ENCODE measurements around the gene RPL3.

RPL3 gene

DNA sequence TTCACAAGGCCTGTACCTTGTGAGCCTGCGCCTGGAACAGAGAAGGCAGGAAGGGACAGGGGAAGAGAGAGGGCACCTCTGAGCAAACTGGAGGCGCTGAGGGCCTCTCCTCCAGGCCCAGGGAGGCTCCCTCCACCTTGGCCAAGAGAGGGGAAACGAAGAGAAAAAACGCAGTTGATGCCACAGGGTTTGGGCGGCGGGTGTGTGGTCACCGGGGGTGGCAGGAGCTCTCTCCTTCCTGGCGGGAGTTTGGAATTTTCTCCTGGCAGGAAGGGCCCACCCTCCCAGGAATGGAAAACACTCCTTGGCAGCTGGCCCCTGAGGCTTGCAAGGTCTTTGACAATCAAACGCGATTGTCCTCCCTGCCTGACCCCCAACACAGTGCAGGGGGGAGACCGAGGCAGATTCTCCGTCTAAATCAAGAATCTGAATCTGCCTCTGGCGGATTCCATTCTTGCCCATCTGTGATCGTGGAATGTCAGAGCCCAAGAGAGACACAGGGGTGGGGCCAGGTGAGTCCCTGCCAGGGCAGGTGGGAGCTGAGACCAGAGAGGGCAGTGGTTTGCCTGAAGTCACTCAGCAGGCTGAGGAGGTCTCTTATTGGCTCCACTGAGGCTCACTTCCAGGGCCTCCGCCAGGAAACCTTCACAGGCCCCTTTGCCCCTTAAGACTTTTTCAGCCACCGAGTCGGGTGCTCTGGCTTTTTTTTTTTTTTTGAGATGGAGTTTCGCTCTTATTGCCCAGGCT, 21.0 kb downstream of the RPL3 start:
- peak; percentile 53 for DNase-seq

DNA sequence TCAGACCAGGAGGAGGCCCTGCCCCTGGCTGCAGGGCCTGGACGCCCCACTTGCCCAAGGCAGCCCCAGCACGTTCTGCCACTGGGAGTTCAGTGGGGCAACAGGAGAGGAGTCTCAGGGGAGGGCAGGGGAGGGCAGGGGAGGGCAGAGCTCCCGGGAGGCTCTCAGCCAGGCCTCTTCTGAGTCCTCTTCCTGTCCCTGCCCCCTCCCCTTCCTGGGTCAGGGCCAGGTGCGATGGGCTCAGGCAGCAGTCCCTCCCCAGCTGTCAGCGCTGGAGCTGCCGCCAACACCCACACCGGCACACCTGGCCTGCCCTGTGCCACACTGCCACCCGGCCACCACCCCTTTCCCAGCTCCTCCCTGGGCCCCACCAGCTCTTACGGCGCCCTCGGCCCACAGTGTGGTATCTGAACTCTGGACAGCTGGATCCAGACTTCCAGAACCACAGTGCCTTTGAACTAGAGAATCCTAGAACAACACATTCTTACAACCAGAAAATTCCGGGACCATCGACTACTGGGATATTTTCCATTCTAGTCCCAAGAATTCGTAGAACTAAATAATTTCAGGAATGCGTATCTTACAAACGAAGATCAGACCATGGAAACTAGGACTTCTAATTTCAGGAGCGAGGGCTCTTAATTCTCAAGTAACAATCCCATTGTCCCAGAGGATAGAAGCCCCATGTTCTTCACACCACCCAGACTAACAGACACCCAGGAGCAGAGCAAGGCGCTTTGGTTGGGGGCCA, 21.8 kb downstream of the RPL3 start:
- peak; percentile 73 for DNase-seq

DNA sequence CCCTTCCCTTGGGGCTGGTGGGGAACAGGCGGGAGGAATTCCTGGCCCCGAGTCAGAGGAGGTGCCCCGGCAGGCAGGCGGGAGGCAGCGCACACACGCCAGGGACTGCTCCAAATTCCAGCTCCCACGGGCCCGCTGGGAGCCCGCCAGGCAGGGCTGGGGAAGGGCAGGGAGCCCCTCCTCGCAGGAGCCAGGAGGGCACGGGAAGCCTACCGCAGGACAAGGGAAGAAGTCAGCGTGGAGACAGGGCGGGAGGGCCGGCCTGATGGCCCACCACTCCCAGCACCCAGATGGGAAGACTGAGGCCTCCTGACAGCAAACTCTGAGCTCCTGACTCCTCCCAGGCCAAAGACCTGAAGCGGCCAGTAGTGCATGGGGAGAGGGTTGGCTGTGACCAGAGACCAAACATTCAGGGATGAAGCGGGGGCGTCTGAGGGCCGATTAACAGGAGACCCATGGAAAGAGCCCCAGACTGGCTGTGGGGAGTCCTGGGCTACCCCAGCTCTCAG, 22.4 kb downstream of the RPL3 start:
- peak; percentile 71 for DNase-seq

DNA sequence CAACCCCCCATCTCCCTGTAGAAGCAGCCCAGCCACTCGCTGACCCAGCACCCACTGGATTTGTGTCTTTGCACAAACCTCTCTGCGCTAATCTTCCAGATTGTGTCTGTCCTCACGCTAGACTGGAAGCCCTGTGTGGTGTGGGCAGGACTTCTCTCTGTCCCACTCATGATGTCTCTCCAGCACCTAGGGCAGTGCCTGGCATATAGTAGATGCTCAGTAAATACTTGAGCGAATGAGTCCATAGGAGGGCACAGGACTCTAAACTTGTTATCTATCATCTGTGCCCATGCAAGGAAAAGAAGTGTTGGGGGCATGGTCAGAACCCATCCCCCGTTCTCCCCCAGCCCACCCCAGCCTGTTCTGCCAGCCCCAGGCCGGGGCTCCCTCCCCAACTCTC, 22.9 kb downstream of the RPL3 start:
- no peak for DNase-seq

DNA sequence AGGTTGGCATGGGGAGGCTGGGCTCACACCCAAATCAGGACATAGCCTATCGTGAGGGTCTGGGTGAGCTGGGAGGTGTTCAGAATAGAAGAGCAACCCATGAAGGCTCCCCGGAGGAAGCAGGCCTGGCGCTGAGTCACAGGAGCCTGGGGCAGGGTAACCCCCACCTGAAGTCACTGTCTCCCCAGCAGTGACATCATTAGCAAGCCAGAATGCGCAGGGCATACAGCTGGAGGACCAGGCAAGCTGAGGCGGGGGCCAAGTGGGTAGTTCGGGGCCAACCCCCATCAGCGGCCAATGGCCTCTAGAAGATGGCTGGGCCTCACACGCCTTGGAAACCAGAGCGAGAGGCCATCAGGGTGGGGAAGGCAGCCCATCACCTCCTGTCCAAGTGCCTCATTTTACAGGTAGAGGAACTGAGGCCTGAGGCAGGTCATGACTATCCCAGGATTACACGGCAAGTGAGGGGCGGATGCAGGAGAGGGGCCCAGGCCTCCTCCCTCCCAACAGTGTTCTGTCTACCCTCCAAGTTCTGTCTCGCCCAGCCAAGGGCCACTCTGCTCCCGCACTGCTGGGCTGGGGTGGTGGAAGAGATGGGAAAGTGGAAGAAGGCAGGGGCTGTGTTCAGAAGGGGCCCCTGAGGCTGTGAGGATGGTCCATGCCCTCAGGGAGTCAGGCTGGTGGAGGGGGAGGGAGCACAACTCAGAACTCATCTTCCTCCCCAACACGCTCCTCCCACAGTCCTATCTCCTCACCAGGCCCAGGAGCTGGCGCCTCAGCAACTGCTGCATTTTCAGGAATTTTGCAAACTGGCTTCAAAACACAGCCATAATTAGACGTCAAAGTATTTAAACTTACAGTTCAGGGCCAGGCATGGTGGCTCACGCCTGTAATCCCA, 24.6 kb downstream of the RPL3 start:
- DNase-seq = no peak

DNA sequence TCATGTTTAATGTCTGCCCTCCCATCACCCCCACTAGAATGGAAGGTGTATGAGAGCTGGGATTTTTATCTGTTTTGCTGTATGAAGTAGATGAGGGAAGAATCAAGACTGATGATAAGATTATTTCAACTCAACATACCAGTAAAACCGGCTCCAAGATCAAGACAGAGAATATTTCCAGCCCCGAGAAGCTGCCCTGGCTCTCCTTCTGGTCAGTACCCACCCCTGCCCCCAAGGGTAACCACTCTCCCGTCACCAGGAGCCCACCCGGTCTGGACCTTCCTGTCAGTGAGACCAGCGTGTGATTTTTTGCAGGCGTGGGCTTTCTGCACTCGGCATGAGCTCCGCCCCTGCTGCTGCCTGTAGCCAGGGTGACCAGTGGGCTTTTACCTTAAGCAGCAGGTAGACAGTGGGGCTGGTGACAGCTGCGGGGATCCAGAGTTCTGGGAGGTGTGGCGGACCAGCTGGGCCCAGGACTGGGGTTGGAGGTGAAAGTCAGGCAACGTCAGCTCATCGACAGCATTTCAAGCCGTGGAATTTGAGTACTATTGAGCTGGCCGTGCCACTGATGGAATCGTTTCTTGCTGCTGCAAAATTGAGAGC, 25.6 kb downstream of the RPL3 start:
- no peak for DNase-seq

DNA sequence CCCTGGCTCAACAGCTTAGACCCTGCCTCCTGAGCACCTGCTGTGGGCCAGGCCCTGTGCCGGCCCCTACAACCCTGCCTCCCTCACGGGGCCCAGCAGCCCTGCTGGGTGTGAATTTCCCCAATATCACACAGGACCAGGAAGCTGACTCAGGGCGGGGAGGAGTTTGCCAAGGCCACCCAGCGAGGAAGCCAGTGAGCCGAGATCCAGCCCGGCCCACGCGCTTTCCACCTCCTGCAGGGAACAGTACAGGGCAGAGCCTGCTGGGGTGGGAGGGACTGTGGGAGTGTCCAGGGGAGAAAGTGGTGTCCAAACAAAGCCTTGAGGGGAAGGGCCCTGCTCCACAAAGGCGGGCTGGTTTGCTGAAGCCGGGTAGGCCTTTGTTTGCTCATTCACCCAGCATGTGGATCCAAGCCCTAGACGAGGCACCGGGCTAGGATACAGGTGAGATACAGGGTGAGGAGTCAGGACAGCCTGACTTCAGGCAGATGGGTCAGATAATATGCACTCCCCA, 26.8 kb downstream of the RPL3 start:
- DNase-seq = peak; percentile 98

DNA sequence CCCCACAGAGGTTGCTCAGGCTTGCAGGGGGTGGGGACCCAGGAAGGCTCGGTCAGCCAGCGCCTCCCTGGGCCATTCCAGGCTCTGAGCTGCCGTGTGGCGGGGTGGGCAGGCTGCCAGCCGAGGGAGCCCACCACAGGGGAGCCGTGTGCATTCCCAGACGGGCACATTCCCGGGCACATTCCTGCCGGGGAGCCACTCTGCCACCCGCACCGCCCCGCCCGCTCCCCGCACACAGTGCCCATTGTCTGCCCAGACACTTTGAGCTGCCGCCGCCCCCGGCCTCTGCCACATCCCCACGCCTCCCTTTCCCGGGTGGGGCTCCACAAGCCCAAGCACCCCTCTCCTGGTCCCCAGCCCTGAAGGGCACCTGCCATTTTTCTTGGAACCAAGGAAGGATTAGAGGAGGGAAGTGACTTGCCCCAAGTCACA, 27.4 kb downstream of the RPL3 start:
- peak; percentile 62 for DNase-seq

DNA sequence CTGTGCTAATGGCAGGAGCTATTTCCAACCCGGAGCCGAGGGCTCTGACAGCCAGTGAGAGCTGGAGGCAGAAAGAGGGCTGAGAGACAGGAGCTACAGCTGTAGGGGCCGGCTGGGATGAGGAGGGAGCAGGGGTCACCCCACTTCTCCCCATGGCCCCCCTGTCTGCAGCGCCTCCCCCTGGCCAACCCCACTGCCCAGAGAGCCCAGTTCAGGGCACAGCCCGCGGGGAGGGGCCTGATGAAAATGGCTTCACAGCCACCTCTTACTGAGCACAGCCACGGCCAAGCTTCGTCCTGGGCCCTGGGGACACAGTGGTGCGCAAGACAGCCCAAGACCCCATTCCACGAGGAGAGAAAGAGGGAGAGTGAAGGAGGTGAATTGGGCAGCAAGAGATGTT, 27.9 kb downstream of the RPL3 start:
- no peak for DNase-seq

DNA sequence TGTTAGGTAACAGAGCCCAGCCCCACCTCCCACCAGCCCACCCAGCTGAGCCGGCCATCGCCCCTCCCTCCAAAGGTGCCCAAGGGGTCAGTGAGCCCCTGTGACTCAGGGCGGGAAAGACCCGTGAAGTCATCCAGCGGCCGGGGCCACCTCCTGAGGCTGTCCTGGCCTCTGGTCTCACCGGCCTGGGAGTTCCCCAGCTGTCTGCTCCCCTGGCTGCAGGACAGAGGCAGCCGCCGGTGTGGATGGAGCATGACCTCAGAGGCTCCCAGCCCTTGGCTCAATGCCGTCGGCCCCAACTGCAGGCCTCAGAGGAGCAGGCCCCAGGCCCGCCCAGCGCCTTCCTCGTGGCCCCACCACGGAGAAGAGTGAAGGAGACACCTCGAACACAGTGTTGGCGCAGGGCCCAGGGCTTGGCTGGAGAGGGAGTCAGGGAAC, 28.7 kb downstream of the RPL3 start:
- no peak for DNase-seq

DNA sequence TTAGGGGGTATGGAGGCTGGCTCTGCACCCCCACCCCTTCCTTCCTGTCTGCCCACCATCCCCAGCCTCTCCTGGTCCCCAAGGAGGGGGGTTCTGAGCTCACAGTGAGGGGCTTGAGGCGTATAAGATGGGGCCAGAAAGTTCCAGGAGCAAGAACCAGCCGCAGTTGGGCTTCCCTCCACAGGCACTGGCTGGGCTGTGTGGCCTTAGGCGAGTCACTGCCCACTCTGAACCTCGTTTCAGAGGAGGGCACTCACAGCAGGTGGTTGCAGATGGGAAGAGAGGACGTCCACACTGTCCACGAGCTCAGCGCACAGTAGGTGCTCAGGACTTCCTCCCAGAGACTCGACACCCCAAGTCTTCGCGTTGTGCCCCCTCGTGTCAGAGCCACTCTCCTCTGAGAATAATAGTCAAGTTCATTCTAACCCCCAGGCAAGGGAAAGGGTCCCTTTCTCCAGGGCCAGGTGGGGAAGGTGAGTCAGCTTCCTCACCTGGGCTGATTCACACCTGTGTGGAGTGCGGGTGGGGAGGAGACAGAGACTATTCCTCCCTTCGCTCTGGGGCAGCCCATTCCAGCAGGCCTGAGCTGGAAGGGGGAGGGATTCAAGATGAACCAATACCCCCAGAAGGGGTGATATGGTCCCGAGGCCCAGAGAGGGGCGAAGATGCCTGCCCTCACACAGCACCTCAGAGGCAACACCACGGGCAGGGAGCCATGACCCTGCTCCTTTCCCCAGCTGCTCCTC, 29.3 kb downstream of the RPL3 start:
- DNase-seq = no peak

DNA sequence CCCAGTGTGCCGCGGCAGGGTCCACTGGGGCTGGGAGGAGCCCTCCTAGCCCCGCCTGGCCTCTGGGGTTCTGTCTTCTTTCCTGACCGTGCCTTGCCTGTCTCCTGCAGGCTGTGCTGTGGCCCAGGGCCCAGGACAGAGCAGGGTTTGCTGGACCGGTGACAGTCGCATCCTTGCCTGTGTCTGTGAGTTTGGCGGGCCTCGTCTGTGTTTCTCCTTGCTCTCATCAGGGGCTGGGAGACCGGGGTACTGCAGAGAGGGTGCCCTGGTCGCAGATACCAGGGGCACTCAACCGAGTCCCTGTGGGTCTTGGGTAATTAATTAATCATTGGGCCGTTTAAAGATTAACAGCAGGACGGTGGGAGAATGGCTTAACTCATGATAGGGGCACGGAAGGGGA, 29.9 kb downstream of the RPL3 start:
- DNase-seq = no peak

DNA sequence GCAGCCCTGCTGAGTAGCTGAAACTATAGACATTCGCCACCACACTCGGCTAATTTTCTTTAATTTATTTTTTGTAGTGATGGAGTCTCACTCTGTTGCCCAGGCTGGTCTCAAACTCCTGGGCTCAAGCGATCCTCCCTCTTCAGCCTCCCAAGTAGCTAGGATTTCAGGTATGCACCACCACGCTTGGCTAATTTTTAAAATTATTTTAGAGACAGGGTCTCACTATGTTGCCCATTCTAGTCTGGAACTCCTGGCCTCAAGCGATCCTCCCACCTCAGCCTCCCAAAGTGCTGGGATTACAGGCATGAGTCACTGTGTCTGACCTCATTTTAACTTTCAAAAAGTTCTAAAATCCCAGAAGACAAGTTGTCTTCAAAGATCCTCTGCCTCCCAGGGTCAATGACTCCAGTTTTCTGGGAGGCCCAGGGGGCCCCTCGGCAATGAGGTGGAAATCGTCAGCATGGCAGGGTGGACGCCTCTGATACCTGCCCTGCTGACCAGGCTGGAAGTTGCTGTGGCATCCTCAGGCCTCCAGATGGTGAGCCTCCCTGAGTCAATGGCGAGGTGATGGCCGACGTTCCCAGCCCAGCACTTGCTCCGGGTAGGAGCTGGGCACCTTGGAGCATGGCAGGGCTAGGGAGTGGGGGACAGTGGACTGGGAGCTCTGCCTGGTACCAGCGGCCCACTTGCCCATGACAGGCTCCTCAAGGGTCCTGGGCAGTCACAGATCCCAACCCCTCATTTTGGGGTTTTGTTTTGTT, 31.1 kb downstream of the RPL3 start:
- DNase-seq = no peak

DNA sequence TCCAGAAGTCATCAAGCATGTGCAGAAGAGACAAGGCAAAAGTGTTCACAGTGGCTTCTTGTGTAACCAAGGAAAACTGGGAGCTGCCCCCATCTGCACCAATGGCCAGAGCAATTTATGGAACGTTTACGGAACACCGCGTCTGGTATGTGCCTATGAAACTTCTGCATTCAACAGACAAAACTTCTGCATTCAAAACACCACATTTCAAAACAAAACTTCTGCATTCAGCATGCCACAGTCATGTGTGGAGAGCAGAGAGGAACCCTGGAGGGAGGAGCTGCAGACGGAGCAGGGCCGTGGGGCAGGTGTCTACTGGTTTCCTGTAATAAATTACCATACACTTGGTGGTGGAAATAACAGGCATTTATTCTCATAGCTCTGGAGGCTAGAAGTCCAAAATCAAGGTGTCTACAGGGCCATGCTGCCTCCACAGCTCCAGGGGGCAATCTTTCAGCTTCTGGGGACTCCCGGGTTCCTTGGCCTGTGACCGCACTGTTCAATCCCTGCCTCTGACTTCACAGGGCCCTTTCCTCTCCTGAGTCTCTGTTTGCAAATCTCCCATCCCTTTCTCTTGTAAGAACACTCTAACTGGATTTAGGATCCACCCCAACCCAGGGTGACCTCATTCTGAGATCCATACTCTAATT, 32.2 kb downstream of the RPL3 start:
- DNase-seq = no peak

DNA sequence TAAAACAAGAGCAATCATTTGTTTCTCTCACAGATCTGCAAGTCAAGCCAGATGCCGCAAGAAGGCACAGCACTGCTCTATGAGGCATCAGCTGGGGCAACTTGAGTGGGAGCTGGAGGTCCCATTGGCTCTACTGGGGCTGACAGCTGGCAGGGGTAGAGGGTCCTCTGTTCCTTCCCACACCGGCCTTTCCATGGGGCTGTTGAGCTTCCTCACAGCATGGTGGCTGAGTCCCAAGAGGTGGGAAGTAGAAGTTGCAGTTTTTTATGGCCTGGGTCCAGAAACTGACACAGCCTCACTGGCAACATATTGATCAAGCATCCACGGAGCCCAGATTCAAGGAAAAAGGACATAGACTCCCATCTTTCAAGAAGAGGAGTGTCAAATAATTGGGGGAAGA, 34.4 kb downstream of the RPL3 start:
- no peak for DNase-seq

DNA sequence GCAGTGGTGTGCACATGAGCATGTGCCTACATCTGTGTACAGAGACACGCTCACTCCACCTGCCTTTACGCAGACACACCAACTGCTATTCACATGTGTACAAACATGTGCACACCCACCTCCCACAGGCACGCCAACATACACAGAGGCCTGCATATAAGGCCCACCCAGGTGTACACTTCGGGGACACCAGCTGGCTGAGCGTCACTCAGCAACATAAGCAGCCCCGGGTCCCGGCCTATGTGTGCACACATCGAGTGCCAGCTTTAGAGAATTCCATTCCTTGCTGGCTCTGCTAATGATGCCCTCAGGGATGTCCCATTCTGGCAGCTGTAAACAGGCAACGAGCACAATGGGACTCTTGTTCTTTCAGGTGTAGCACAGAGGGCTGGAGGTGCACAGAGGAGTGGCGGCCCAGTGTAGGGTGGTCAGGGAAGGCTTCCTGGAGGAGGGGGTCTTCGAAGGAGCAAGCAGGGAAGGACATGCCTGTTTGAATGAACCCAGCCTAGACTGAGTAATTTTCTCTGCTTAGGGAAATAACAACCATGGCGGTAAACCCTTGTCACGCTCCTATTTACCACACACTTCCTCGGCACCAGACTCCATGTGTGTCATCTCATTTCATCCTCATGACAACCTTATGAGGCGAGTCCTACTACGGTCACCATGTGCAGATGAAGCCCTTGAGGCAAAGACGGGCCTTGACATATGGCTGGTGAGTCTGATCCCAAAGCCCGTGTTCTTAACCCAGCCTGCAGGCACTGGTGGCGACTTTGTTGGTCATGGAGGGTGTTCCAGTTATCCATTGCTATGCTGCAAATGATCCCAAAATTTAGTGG, 35.1 kb downstream of the RPL3 start:
- DNase-seq = no peak

DNA sequence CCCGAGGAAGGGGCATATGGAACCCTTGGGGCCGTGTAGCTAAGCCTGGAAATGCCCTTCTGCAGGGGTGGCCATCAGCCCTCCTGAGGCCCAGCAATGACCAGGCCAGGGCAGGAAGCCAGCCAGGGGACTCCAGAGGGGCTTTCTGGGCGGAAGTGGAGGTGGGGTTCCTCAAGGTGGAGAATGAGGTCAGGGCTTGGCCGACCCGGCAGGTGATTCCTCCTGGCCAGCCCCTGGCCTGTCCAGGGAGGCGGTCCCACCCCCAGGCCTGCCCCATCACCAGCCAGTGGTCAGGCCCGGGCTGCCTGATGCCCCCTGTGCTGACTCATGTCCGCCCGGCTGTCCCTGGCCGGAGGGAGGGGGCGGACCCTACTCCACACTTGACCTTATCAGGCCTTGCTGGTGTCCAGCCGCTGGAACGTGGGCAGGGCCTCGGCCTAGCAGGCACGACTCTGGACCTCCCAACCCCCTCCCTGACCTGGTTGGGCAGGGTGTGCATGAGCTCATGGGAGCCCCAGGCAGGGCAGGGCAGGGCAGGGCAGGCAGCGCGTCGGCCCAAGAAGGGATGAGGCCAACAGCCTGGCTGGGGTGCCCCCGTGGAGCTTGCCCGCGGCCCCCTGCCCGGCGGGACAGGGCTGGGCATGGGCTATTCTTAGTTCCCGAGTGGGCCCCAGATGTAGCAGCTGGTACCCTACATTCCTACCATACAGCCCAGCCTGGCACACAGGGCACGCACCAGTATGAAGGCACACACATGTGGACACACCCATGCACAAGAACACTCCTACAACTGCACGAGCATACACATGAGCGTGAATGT, 35.9 kb downstream of the RPL3 start:
- DNase-seq = no peak

DNA sequence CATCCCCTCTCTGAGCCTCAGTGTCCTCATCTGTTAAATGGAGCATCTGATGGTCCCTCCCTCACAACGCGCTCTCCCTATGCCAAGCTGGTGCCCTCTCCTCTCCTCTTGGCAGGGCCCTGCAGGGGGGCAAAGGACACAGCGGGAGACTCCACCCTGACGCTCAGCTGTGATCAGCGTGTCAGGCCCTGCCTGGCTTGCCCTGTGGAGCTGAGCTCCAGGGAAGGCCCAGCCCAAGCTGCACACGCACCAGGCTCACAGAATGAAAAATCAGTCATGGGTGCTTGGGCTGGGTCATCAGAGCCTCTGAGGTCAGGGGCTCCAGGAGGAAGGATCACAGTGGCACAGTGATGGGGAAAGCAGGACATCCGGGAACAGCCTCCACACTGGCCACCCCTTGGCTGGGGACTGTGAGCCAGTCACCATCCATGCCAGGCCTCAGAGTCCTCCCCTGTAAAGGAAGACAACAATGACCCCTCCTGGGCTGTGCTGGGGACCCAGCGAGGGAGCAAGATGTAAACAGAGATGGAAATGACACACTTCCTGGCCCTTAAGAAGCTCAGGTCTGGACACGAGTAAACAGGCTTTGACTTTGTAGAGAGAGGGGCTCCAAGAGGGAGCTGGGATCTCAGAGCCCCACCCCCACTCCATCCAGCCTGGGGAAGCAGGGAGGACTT, 36.6 kb downstream of the RPL3 start:
- DNase-seq = no peak

Data from fibroblast of skin of back (primary cell).